Fibroblast of gingiva (primary cell): ENCODE data around the gene H2AZ2.
"Not testable (repeated sequence)": the region's sequence is repeated elsewhere in the genome, so short reads cannot be mapped to it uniquely, and the experiment has no call there.

Experiments used
- DNase-seq: peaks from one replicate; pipeline ENCODE4 v3.0.0-alpha.2; 2011; ENCODE audit warnings: low read depth

The H2AZ2 gene

GRCh38 chr7:44814919-44815318, 33.0 kb downstream of the H2AZ2 start:
- no peak for DNase-seq

DNA sequence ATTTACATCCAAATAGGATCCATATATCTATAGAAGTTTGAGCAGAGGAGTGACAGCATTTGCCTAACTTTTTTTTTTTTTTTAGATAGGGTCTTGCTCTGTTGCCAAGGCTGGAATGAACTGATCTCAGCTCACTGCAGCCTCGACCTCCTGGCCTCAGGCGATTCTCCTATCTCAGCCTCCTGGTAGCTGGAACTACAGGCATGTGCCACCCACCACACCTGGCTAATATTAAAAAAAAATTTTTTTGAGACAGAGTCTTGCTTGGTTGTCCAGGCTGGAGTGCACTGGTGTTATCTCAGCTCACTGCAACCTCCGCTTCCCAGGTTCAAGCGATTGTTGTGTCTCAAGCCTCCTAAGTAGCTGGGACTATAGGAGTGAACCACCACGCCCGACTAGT, 36.3 kb downstream of the H2AZ2 start:
- no peak for DNase-seq

- no peak for DNase-seq
These were observed 36.8 kb downstream of the H2AZ2 start for GRCh38 chr7:44811093-44811492.

- DNase-seq, result no peak
These were observed 38.9 kb downstream of the H2AZ2 start for GRCh38 chr7:44808914-44809393.

- no peak for DNase-seq
These were observed 41.9 kb downstream of the H2AZ2 start for GRCh38 chr7:44805950-44806349.

GRCh38 chr7:44803828-44804519, 43.9 kb downstream of the H2AZ2 start:
- DNase-seq, result not testable (repeated sequence)

GRCh38 chr7:44802418-44803025, 45.4 kb downstream of the H2AZ2 start:
- DNase-seq, result no peak

DNA sequence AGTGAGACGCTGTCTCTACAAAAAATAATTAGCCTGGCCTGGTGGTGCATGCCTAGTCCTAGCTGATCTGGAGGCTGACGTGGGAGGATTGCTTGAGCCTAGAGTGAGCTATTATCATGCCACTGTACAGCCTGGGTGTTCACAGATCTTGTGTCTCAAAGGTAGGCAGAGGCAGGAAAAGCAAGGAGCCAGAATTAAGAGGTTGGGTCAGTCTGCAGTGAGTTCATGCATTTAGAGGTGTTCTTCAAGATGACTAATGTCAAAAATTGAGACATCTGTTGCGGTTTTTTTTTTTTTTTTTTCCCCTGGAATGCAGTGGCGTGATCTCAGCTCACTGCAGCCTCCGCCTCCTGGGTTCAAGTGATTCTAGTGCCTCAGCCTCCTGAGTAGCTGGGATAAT, 46.0 kb downstream of the H2AZ2 start:
- no peak for DNase-seq

DNA sequence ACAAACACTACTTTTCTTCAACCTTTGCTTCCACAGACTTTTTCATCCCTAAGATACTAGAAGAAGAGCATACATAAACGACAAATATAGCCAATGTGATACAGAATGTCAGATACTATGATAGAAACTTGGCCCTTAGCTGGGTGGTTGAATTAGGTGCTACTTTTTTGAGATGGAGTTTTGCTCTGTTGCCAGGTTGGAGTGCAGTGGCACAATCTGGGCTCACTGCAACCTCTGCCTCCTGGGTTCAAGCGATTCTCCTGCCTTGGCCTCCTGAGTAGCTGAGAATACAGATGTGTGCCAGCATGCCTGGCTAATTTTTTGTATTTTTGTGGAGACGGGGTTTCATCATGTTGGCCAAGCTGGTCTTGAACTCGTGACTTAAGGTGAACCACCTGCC, 47.9 kb downstream of the H2AZ2 start:
- DNase-seq, result no peak

- peak; percentile 43 for DNase-seq
These were observed 49.1 kb downstream of the H2AZ2 start for GRCh38 chr7:44798649-44799305.

- peak; percentile 88 for DNase-seq
These were observed 50.3 kb downstream of the H2AZ2 start for GRCh38 chr7:44797329-44798258.

- DNase-seq, result peak; percentile 99
These were observed 51.2 kb downstream of the H2AZ2 start, which contains the start of gene PPIA for GRCh38 chr7:44796504-44797328. Gene PPIA (plus strand): TSS chr7:44796681. CDS start chr7:44796725, 44 bp downstream.

DNA sequence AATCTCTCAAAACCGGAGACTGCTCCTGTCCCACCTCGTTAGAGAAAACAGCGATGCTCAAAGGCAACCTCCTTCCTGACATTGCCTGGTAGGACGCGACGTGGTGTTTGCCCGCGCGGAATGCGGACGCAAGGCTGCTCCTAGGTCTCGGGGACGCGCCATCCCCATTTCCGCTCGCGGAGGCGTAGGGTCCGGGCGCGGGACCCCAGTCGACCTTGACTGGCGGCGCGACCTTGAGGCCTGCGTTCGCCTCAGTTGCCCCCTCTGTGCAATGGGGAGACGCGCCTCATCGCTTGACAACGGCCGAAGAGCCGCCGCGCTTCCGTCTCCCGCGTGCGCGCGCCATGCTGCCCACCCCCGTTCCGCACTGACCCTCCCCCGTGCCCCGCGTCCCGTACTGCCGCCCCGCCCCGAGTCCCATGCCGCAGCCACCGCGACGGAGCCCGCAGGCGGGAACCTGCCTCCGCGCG, 51.8 kb downstream of the H2AZ2 start:
- peak; percentile 49 for DNase-seq

GRCh38 chr7:44794331-44794730, 53.6 kb downstream of the H2AZ2 start:
- no peak for DNase-seq

- peak; percentile 85 for DNase-seq
These were observed 54.0 kb downstream of the H2AZ2 start for GRCh38 chr7:44793919-44794318.

- DNase-seq, result peak; percentile 42
These were observed 56.3 kb downstream of the H2AZ2 start for GRCh38 chr7:44791278-44792219.

- no peak for DNase-seq
These were observed 57.9 kb downstream of the H2AZ2 start for GRCh38 chr7:44789990-44790389.

DNA sequence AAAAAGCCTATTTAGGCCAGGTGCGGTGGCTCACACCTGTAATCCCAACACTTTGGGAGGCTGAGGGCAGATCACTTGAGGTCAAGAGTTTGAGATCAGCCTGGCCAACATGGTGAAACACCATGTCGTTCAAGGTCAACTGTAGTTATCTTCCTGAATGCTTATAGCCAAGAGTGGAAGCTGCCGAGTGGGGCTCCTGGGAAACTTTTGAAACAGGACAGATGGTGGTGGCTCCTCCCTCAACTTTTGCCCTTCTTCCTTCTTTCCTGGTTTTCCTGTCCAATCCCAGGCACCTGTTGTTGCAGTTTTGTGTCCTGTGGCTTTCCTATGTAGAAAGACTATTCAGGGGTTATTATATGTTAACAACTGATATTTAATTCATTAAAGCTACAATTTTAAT, 60.1 kb downstream of the H2AZ2 start:
- no peak for DNase-seq

- DNase-seq, result no peak
These were observed 60.8 kb downstream of the H2AZ2 start for GRCh38 chr7:44787041-44787440.

DNA sequence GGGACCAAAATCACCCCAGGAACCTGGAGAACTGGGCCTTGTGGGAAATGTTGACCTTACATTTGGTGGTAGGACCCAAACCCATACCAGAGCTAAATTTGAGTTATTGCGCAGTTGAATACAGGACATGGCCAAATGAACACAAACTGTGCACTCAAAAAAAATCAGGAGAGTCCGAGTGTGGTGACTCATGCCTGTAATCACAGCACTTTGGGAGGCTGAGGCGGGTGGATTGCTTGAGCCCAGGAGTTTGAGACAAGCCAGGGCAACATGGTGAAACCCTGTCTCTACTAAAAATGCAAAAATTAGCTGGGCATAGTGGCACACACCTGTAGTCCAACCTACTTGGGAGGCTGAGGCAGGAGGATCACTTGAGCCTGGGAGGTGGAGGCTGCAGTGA, 62.7 kb downstream of the H2AZ2 start:
- not testable (repeated sequence) for DNase-seq
